ENCODE data around the gene DHX34. TPM values are rescaled to one million over a fixed set of nuclear protein-coding genes. Genes with fewer than 3 reads are reported as not detected.

The DHX34 gene
- total RNA-seq, 1 experiment from 2014 or later = 38.2 TPM

- Histone ChIP-seq H2BK15ac (ENCODE audit: low read depth, low read length) (no peak within 1 kb of the TSS), H2AK5ac (ENCODE audit: insufficient read length, low read length) (no peak within 1 kb of the TSS), H3K79me1 (ENCODE audit: insufficient read depth, low read depth, low read length, poor library complexity, severe bottlenecking) (no peaks in the 10 kb centered on the region), H3K27ac (ENCODE audit: insufficient read length, low read depth, low read length) (no peak within 1 kb of the TSS), H2BK20ac (ENCODE audit: low read depth, low read length, poor library complexity, severe bottlenecking) (no peak within 1 kb of the TSS), H3K4ac (ENCODE audit: low read depth, low read length) (no peak within 1 kb of the TSS), H3K18ac (ENCODE audit: insufficient read length, low read depth, low read length) (no peak within 1 kb of the TSS), H3K56ac (ENCODE audit: insufficient read length, low read depth, low read length) (no peak within 1 kb of the TSS), H3K23me2 (ENCODE audit: insufficient read length, low read depth, low read length, poor library complexity, severe bottlenecking) (peaks cover 26% of the 10 kb centered on the region), H3K14ac (ENCODE audit: insufficient read depth, low read length) (no peak within 1 kb of the TSS), H3K4me2 (ENCODE audit: insufficient read depth, insufficient read length, low read length) (peak within 1 kb of the TSS; percentile 62), H4K91ac (ENCODE audit: insufficient read length, low read depth, low read length) (no peak within 1 kb of the TSS), H3T11ph (ENCODE audit: low read length) (no peak within 1 kb of the TSS), H2BK120ac (ENCODE audit: low read depth, low read length, poor library complexity, severe bottlenecking) (no peak within 1 kb of the TSS), H2BK12ac (ENCODE audit: insufficient read length, low read depth, low read length) (no peak within 1 kb of the TSS), H3K27me3 (ENCODE audit: insufficient read depth, low read length) (peaks cover 34% of the 10 kb centered on the region; the same call in 1 of the 2 replicates), H4K20me1 (ENCODE audit: control insufficient read depth, insufficient read depth, insufficient read length) (no peaks in the 10 kb centered on the region), H3K23ac (ENCODE audit: insufficient read length, low read depth, low read length) (no peak within 1 kb of the TSS), H3K9me3 (ENCODE audit: control insufficient read depth, low read depth, low read length) (no peaks in the 10 kb centered on the region), H2AFZ (ENCODE audit: low read length) (no peak within 1 kb of the TSS), H4K8ac (replicated peaks; ENCODE audit: insufficient read length, low read depth, low read length) (no peak within 1 kb of the TSS), H3K9ac (ENCODE audit: extremely low read depth, insufficient read length, low read length) (no peak within 1 kb of the TSS), H4K5ac (ENCODE audit: insufficient read length, low read depth, low read length) (no peak within 1 kb of the TSS), H2BK5ac (ENCODE audit: insufficient read length, low read length) (no peak within 1 kb of the TSS), H3K79me2 (ENCODE audit: insufficient read depth, low read length) (no peaks in the 10 kb centered on the region), H3K4me1 (ENCODE audit: insufficient read depth, low read length) (peaks cover 5% of the 10 kb centered on the region; the same call in 1 of the 2 replicates)
- peaks cover 69% of the 10 kb centered on the region for H3K27me3 Mint-ChIP-seq (ENCODE audit: low read depth)
- H3K27ac Mint-ChIP-seq = peak within 1 kb of the TSS in 1 of 3 experiments; percentile 63; a peak in 1 of 7 replicates
- no peak for DNase-seq
- no CpG with 5 or more reads among the region's 70 CpGs for WGBS (ENCODE audit: extremely low coverage, insufficient read length, low lambda C conversion rate)
- peaks cover 51 to 67% of the 10 kb centered on the region in 2 experiments for H3K4me1 Mint-ChIP-seq
- peak within 1 kb of the TSS; percentile 68 to 92 for H3K4me3 Mint-ChIP-seq
- H3K9me3 Mint-ChIP-seq = no peaks in the 10 kb centered on the region
- TF ChIP-seq CTCF (conservative IDR thresholded peaks at IDR 0.05) = no peak
- H3K36me3 Mint-ChIP-seq (ENCODE audit: insufficient read depth in 1 of 3, low read depth in 3 of 3) = peaks cover 3 to 10% (median 8%) of the 10 kb centered on the region in 3 experiments
These were observed 70.1 kb downstream of the DHX34 start, which contains the start of gene MEIS3 for GRCh38 chr19:47419030-47419783. Gene MEIS3, minus strand, starts transcription at chr19:47419527. Its CDS starts 446 bp downstream, at chr19:47419081.
